ENCODE measurements around the gene FLNB. TPM values are rescaled to one million over a fixed set of nuclear protein-coding genes. Genes with fewer than 3 reads are reported as not detected.

Gene FLNB
- total RNA-seq, 1 experiment from 2014 or later: 14.2 TPM

DNA sequence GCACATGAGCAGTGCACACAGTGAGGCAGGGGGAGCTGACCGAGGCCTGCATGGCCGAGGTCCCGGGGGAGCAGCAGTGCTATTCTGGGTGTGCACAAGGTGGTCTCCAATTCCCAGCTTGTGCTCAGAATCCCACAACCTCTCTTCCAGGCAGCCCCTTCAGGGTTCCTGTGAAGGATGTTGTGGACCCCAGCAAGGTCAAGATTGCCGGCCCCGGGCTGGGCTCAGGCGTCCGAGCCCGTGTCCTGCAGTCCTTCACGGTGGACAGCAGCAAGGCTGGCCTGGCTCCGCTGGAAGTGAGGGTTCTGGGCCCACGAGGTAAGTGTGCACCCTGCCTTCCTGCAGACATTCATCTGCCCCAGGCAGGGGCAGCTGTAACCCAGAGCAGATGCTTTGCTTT is 122.4 kb downstream of the FLNB start:
- DNase-seq: no peak
- Histone ChIP-seq H4K20me1 (ENCODE audit: insufficient read depth, low read depth, low read length) (no peaks in the 10 kb centered on the region), H3K27ac (ENCODE audit: low read length) (no peak overlapping the region), H3K9me2 (replicated peaks; ENCODE audit: insufficient read depth, low read length) (no peaks in the 10 kb centered on the region), H3K4me3 (ENCODE audit: low read length) (no peak overlapping the region), H3K4me2 (ENCODE audit: low read depth, low read length, poor library complexity, severe bottlenecking) (no peak overlapping the region), H3K4me1 (ENCODE audit: low read length) (no peaks in the 10 kb centered on the region), H3K9ac (ENCODE audit: low read length) (no peak overlapping the region), H2AFZ (ENCODE audit: low read length) (no peak overlapping the region), H3K79me2 (ENCODE audit: low read length) (no peaks in the 10 kb centered on the region), H3K36me3 (ENCODE audit: insufficient read depth, low read length) (no peaks in the 10 kb centered on the region), H3K27me3 (ENCODE audit: low read length) (no peaks in the 10 kb centered on the region), H3K9me3 (ENCODE audit: low read length) (no peaks in the 10 kb centered on the region)

DNA sequence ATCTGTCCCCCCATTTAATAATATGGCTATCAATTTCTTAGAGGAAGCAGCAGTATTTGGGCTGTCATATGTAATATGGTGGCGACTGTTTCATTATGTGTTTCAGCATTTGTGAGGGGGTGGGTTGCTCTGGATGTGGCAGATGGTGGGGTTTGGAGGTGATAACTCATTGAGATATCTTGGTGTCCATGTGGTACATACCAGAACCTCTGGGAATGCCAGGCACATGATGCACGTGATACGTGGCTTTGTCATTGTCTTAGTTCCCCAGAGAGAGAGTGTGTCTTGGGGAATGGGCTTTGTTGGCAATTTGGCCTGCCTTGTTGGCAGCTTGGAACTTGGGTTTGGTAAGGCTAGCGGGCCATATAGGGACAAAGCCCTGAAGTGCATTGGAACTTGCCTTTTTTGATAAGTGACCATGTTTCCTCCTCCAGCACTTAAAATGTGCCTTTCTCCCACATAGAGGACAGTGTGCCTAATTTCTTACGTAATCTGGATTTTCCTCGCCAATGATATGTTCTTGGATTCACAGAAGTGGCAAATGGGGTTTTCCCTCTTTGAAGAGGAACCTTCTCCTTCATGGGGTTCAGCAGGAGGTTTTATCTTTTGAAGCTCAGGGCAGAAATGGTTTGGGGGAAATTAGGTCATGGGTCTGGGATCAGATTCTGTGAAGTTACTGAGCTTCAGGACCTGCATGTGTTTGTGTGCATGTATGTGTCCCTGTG is 123.0 kb downstream of the FLNB start:
- no peaks in the 10 kb centered on the region for H3K79me2 ChIP-seq (ENCODE audit: low read length)
- no peaks in the 10 kb centered on the region for H4K20me1 ChIP-seq (ENCODE audit: insufficient read depth, low read depth, low read length)
- H3K9me3 ChIP-seq (ENCODE audit: low read length): no peaks in the 10 kb centered on the region
- no peak overlapping the region for H3K9ac ChIP-seq (ENCODE audit: low read length)
- H3K36me3 ChIP-seq (ENCODE audit: insufficient read depth, low read length): no peaks in the 10 kb centered on the region
- no peak overlapping the region for H3K27ac ChIP-seq (ENCODE audit: low read length)
- no peaks in the 10 kb centered on the region for H3K4me1 ChIP-seq (ENCODE audit: low read length)
- no peaks in the 10 kb centered on the region for H3K9me2 ChIP-seq (replicated peaks; ENCODE audit: insufficient read depth, low read length)
- DNase-seq: no peak
- no peaks in the 10 kb centered on the region for H3K27me3 ChIP-seq (ENCODE audit: low read length)
- no peak overlapping the region for H3K4me3 ChIP-seq (ENCODE audit: low read length)
- H3K4me2 ChIP-seq (ENCODE audit: low read depth, low read length, poor library complexity, severe bottlenecking): no peak overlapping the region
- H2AFZ ChIP-seq (ENCODE audit: low read length): no peak overlapping the region

- H3K27me3 ChIP-seq (ENCODE audit: low read length): no peaks in the 10 kb centered on the region
- no peaks in the 10 kb centered on the region for H3K9me3 ChIP-seq (ENCODE audit: low read length)
- H3K4me2 ChIP-seq (ENCODE audit: low read depth, low read length, poor library complexity, severe bottlenecking): no peak overlapping the region
- no peak overlapping the region for H3K27ac ChIP-seq (ENCODE audit: low read length)
- H3K79me2 ChIP-seq (ENCODE audit: low read length): no peaks in the 10 kb centered on the region
- H3K4me3 ChIP-seq (ENCODE audit: low read length): no peak overlapping the region
- H3K9me2 ChIP-seq (replicated peaks; ENCODE audit: insufficient read depth, low read length): no peaks in the 10 kb centered on the region
- H3K9ac ChIP-seq (ENCODE audit: low read length): no peak overlapping the region
- no peak for DNase-seq
- no peaks in the 10 kb centered on the region for H4K20me1 ChIP-seq (ENCODE audit: insufficient read depth, low read depth, low read length)
- H2AFZ ChIP-seq (ENCODE audit: low read length): no peak overlapping the region
- no peaks in the 10 kb centered on the region for H3K4me1 ChIP-seq (ENCODE audit: low read length)
- H3K36me3 ChIP-seq (ENCODE audit: insufficient read depth, low read length): no peaks in the 10 kb centered on the region
Measured at GRCh38 chr3:58132850-58133249, 124.6 kb downstream of the FLNB start.

- no peaks in the 10 kb centered on the region for H3K79me2 ChIP-seq (ENCODE audit: low read length)
- H3K9me3 ChIP-seq (ENCODE audit: low read length): no peaks in the 10 kb centered on the region
- no peak overlapping the region for H3K27ac ChIP-seq (ENCODE audit: low read length)
- no peak overlapping the region for H3K4me2 ChIP-seq (ENCODE audit: low read depth, low read length, poor library complexity, severe bottlenecking)
- no peak overlapping the region for H3K9ac ChIP-seq (ENCODE audit: low read length)
- H4K20me1 ChIP-seq (ENCODE audit: insufficient read depth, low read depth, low read length): no peaks in the 10 kb centered on the region
- H3K27me3 ChIP-seq (ENCODE audit: low read length): no peaks in the 10 kb centered on the region
- no peaks in the 10 kb centered on the region for H3K36me3 ChIP-seq (ENCODE audit: insufficient read depth, low read length)
- no peak overlapping the region for H2AFZ ChIP-seq (ENCODE audit: low read length)
- no peaks in the 10 kb centered on the region for H3K9me2 ChIP-seq (replicated peaks; ENCODE audit: insufficient read depth, low read length)
- DNase-seq: no peak
- no peak overlapping the region for H3K4me3 ChIP-seq (ENCODE audit: low read length)
- no peaks in the 10 kb centered on the region for H3K4me1 ChIP-seq (ENCODE audit: low read length)
Measured at GRCh38 chr3:58134468-58134867, 126.2 kb downstream of the FLNB start.

- H3K27me3 ChIP-seq (ENCODE audit: low read length): no peaks in the 10 kb centered on the region
- H3K9me3 ChIP-seq (ENCODE audit: low read length): no peaks in the 10 kb centered on the region
- no peak overlapping the region for H3K27ac ChIP-seq (ENCODE audit: low read length)
- no peaks in the 10 kb centered on the region for H3K79me2 ChIP-seq (ENCODE audit: low read length)
- H3K9me2 ChIP-seq (replicated peaks; ENCODE audit: insufficient read depth, low read length): no peaks in the 10 kb centered on the region
- H2AFZ ChIP-seq (ENCODE audit: low read length): no peak overlapping the region
- H3K9ac ChIP-seq (ENCODE audit: low read length): no peak overlapping the region
- H3K4me2 ChIP-seq (ENCODE audit: low read depth, low read length, poor library complexity, severe bottlenecking): no peak overlapping the region
- no peaks in the 10 kb centered on the region for H3K4me1 ChIP-seq (ENCODE audit: low read length)
- H3K36me3 ChIP-seq (ENCODE audit: insufficient read depth, low read length): no peaks in the 10 kb centered on the region
- H4K20me1 ChIP-seq (ENCODE audit: insufficient read depth, low read depth, low read length): no peaks in the 10 kb centered on the region
- H3K4me3 ChIP-seq (ENCODE audit: low read length): no peak overlapping the region
- no peak for DNase-seq
Measured at GRCh38 chr3:58135712-58136543, 127.7 kb downstream of the FLNB start.

DNA sequence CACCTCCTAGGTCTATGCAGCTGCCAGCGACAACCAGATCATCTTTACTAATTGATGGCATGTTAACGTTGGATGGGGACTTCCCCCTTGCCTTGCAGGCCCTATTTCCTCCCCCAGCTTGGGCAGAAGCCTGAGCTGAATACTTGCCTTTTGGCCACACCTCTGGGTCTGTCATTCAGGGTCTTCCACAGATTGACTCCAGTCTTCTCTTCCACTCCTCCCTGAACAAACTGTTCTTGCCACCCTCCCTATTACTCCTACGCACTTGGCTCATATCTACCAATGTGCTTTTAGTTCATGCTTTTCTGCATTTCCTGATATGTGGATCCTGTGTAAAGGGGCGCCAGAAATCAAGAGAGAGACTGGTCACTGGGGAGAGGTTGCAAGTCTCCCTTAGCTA is 129.1 kb downstream of the FLNB start:
- H3K27me3 ChIP-seq (ENCODE audit: low read length): no peaks in the 10 kb centered on the region
- no peaks in the 10 kb centered on the region for H3K36me3 ChIP-seq (ENCODE audit: insufficient read depth, low read length)
- no peak for DNase-seq
- H4K20me1 ChIP-seq (ENCODE audit: insufficient read depth, low read depth, low read length): no peaks in the 10 kb centered on the region
- H3K4me3 ChIP-seq (ENCODE audit: low read length): no peak overlapping the region
- H3K9me3 ChIP-seq (ENCODE audit: low read length): no peaks in the 10 kb centered on the region
- H3K27ac ChIP-seq (ENCODE audit: low read length): no peak overlapping the region
- H2AFZ ChIP-seq (ENCODE audit: low read length): no peak overlapping the region
- no peaks in the 10 kb centered on the region for H3K4me1 ChIP-seq (ENCODE audit: low read length)
- no peaks in the 10 kb centered on the region for H3K9me2 ChIP-seq (replicated peaks; ENCODE audit: insufficient read depth, low read length)
- H3K4me2 ChIP-seq (ENCODE audit: low read depth, low read length, poor library complexity, severe bottlenecking): no peak overlapping the region
- H3K79me2 ChIP-seq (ENCODE audit: low read length): no peaks in the 10 kb centered on the region
- H3K9ac ChIP-seq (ENCODE audit: low read length): no peak overlapping the region

DNA sequence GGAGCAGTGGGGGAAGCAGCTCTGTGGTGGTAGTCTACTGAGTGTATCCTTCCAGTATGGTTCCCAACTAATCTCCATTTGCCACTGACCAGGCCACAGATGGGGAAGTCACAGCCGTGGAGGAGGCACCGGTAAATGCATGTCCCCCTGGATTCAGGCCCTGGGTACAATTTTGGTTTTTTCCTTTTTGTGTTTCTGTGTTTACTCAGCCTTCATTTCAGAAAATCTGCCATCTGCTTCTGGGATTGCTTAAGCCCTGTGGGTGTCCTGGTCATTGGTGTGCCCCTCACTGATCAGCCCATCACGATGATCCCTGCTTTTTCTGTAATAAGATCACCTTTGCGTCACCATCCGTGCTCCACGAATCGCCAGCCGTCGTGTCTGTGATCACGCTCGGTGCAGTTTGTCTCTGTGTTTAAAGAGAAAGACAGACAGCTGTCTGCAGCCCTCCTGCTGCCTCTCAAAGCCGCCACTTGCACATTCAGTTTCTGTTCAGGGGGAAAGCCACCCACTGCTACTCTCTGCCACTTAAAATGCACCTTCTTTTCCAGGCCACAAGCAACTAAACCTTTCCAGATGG is 133.6 kb downstream of the FLNB start:
- Histone ChIP-seq H2AFZ (ENCODE audit: low read length) (no peak overlapping the region), H3K27me3 (ENCODE audit: low read length) (no peaks in the 10 kb centered on the region), H3K36me3 (ENCODE audit: insufficient read depth, low read length) (no peaks in the 10 kb centered on the region), H3K9me3 (ENCODE audit: low read length) (no peaks in the 10 kb centered on the region), H4K20me1 (ENCODE audit: insufficient read depth, low read depth, low read length) (no peaks in the 10 kb centered on the region), H3K27ac (ENCODE audit: low read length) (no peak overlapping the region), H3K4me2 (ENCODE audit: low read depth, low read length, poor library complexity, severe bottlenecking) (no peak overlapping the region), H3K4me1 (ENCODE audit: low read length) (no peaks in the 10 kb centered on the region), H3K79me2 (ENCODE audit: low read length) (no peaks in the 10 kb centered on the region), H3K4me3 (ENCODE audit: low read length) (no peak overlapping the region), H3K9me2 (replicated peaks; ENCODE audit: insufficient read depth, low read length) (no peaks in the 10 kb centered on the region), H3K9ac (ENCODE audit: low read length) (no peak overlapping the region)
- DNase-seq: no peak

DNA sequence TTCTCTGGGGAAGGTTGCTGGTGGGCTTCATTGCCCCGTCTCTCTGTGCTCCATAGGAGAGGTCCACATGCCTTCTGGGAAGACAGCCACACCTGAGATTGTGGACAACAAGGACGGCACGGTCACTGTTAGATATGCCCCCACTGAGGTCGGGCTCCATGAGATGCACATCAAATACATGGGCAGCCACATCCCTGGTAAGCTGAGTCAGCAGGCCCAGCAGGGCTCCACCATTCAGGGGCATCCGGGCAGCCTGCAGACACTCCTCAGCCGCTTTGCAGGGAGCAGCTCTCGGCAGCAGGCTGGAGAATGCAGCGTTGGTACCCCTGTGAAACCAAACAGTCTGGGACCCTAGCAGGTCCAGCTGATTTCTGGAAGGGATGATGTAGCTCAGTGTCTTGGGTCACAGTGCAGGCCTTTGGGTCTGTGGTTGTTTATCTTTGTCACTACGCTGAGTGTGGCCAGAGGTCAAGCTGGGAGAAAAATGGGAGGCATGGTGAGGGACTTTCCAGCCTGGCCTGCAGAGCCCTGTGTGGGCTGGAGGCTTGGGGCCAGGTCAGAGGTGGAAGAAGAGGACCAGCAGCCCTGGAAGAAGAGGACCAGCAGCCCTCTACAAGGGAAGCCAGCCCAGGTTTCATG is 135.3 kb downstream of the FLNB start:
- no peaks in the 10 kb centered on the region for H3K9me3 ChIP-seq (ENCODE audit: low read length)
- no peak overlapping the region for H3K4me2 ChIP-seq (ENCODE audit: low read depth, low read length, poor library complexity, severe bottlenecking)
- DNase-seq: no peak
- H3K79me2 ChIP-seq (ENCODE audit: low read length): no peaks in the 10 kb centered on the region
- H3K36me3 ChIP-seq (ENCODE audit: insufficient read depth, low read length): no peaks in the 10 kb centered on the region
- no peak overlapping the region for H3K9ac ChIP-seq (ENCODE audit: low read length)
- no peaks in the 10 kb centered on the region for H3K9me2 ChIP-seq (replicated peaks; ENCODE audit: insufficient read depth, low read length)
- H4K20me1 ChIP-seq (ENCODE audit: insufficient read depth, low read depth, low read length): no peaks in the 10 kb centered on the region
- no peak overlapping the region for H3K4me3 ChIP-seq (ENCODE audit: low read length)
- no peak overlapping the region for H3K27ac ChIP-seq (ENCODE audit: low read length)
- no peak overlapping the region for H2AFZ ChIP-seq (ENCODE audit: low read length)
- H3K27me3 ChIP-seq (ENCODE audit: low read length): no peaks in the 10 kb centered on the region
- H3K4me1 ChIP-seq (ENCODE audit: low read length): no peaks in the 10 kb centered on the region

Data from Karpas-422 (cell line).